ENCODE measurements around the gene LHX6.

Gene LHX6

DNA sequence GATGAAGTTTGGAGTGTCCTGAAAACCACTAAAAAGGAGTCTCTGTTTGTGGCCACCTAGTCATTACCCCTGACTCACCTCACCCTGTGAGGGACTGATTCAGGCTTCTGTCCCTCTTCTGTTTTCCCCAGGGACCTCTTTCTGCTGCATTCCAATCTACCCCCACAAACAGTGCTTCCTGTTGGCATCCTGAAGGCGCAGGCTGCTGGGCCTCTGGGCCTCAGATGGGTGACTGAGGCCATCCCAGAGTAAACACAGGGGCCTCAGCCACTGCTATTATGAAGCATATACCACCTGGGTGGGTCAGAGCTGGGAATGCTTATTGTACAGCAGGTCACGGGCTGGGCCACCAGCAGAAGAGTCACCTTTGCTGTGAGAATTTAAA is 49.1 kb downstream of the LHX6 start:
- no peak overlapping the region for H3K27ac ChIP-seq
- TF ChIP-seq, protein P1, sequence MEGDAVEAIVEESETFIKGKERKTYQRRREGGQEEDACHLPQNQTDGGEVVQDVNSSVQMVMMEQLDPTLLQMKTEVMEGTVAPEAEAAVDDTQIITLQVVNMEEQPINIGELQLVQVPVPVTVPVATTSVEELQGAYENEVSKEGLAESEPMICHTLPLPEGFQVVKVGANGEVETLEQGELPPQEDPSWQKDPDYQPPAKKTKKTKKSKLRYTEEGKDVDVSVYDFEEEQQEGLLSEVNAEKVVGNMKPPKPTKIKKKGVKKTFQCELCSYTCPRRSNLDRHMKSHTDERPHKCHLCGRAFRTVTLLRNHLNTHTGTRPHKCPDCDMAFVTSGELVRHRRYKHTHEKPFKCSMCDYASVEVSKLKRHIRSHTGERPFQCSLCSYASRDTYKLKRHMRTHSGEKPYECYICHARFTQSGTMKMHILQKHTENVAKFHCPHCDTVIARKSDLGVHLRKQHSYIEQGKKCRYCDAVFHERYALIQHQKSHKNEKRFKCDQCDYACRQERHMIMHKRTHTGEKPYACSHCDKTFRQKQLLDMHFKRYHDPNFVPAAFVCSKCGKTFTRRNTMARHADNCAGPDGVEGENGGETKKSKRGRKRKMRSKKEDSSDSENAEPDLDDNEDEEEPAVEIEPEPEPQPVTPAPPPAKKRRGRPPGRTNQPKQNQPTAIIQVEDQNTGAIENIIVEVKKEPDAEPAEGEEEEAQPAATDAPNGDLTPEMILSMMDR (conservative IDR thresholded peaks at IDR 0.05), result no peak

DNA sequence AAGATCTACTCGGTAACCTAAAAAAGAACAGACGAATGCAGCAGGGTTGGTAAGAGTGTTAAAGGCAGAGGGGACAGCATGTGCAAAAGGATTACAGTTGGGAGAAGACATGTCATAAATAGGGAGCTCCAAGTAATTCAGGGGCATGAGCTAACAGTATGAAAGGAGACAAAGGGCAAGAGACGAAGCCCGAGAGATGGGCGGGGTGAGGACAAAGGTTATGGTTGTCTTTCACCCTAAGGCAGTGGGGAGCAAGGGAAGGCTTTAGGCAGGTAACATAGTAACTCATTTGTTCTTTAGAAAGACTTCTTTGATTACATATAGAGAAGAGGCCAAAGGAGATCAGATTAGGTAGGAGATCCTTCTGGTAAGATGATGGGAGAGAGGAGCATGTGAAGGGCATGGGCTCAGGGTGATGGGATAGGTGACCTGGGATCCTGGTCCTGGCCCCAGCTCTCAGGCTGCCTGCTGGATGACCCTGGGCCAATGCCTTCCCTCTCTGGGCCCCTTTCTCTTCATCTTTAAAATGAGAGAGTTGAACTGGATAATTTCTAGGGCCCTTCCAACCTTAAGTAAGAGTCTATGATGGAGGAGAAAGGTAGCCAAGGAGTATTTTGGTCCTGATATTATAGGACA is 49.6 kb downstream of the LHX6 start:
- TF ChIP-seq, protein P1 (conservative IDR thresholded peaks at IDR 0.05), result no peak

GRCh38 chr9:122176916-122177315 is 51.8 kb downstream of the LHX6 start:
- no peak overlapping the region for H3K27ac ChIP-seq
- TF ChIP-seq, protein P1 (conservative IDR thresholded peaks at IDR 0.05), result no peak

More for the DNA sequence above, 49.6 kb downstream of the LHX6 start:
- no peak overlapping the region for H3K27ac ChIP-seq

DNA sequence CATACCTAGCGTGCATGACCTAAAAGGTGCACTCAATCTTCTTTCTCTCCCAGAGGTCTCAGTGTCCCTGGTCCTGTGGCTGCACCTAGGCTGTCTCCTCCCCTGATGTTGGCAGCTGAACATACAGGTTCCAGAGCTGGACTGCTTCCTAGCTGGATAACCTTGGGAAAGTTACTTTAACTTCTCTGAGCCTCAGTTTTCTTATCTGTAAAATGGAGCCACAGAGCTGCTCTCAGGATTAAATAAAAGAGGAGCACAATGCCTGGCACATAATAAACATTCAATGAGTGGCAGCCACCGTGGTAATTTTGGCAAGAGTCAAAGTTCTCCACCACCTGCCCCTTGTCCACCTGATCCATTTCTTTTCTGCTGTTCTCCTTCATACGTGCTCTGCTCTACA is 55.1 kb downstream of the LHX6 start:
- no peak overlapping the region for H3K27ac ChIP-seq
- TF ChIP-seq, protein P1 (conservative IDR thresholded peaks at IDR 0.05), result no peak

GRCh38 chr9:122172131-122172530 is 56.6 kb downstream of the LHX6 start:
- H3K27ac ChIP-seq, result no peak overlapping the region
- TF ChIP-seq, protein P1 (conservative IDR thresholded peaks at IDR 0.05), result no peak

- H3K27ac ChIP-seq, result no peak overlapping the region
- TF ChIP-seq, protein P1 (conservative IDR thresholded peaks at IDR 0.05), result no peak
Observed at GRCh38 chr9:122168356-122168755, 60.4 kb downstream of the LHX6 start.

GRCh38 chr9:122164286-122164685 is 64.5 kb downstream of the LHX6 start:
- no peak overlapping the region for H3K27ac ChIP-seq
- TF ChIP-seq, protein P1 (conservative IDR thresholded peaks at IDR 0.05), result no peak

Data from VCaP (cell line).